ENCODE measurements around the gene HSP90AB1.

GRCh38 chr6:44271406-44271723 is 24.5 kb downstream of the HSP90AB1 start:
- TF ChIP-seq POLR2A (IDR thresholded peaks at IDR 0.05): no peak
- no peak for TF ChIP-seq CTCF (IDR thresholded peaks at IDR 0.05)

Data from stomach (tissue), 4 donors.